Measurements from ENCODE around the gene MRPL33.

Gene MRPL33

DNA sequence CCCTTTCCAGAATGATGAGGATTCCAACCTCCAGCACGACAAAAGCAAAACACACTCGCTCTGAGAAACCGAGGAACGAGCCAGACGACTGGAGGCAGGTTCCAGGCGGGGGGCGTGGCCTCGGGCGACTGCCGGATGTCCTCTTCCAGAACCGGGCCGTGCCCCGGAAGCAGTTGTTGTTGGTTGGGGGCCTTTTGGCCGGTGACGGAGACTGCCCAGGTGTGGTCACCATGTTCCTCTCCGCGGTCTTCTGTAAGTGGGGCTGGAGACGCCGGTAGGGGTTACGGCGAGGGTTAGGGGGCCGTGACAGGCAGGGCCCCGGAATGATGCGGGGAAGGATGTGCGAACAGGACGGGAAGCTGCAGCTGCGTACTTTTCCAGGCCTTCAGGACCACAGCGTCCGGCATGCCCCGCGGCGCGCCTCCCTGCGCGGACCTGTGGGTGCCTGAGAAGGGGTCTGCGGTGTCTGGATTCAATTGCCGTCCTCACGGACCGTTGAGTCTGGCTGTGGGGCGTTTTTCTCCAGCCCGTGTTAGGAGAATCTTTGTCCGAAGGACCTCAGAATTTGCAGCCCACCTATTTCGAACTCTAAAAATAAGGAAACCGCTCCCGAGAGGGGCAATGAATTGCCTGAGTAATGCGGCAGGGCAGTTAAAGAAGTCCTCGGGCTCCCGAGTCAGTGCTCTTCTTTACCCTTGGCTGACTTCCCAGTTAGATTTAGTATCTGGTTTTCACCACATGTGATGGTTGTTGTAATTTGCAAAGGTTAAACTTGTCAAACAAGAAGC lies at the start of gene MRPL33:
TSS of gene MRPL33 (plus strand) at position 172 of the 788 bp plus-strand sequence. CDS start at position 231, 59 bp downstream.
- POLR2A ChIA-PET, result no interaction called here
- TF ChIP-seq, protein P1, sequence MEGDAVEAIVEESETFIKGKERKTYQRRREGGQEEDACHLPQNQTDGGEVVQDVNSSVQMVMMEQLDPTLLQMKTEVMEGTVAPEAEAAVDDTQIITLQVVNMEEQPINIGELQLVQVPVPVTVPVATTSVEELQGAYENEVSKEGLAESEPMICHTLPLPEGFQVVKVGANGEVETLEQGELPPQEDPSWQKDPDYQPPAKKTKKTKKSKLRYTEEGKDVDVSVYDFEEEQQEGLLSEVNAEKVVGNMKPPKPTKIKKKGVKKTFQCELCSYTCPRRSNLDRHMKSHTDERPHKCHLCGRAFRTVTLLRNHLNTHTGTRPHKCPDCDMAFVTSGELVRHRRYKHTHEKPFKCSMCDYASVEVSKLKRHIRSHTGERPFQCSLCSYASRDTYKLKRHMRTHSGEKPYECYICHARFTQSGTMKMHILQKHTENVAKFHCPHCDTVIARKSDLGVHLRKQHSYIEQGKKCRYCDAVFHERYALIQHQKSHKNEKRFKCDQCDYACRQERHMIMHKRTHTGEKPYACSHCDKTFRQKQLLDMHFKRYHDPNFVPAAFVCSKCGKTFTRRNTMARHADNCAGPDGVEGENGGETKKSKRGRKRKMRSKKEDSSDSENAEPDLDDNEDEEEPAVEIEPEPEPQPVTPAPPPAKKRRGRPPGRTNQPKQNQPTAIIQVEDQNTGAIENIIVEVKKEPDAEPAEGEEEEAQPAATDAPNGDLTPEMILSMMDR (IDR thresholded peaks at IDR 0.05; ENCODE audit: control extremely low read depth, extremely low read depth, low read depth, missing control alignments), result no peak
- DNase-seq (ENCODE audit: extremely low spot score), result peak; percentile 97
- CTCF ChIA-PET, result no interaction called here

DNA sequence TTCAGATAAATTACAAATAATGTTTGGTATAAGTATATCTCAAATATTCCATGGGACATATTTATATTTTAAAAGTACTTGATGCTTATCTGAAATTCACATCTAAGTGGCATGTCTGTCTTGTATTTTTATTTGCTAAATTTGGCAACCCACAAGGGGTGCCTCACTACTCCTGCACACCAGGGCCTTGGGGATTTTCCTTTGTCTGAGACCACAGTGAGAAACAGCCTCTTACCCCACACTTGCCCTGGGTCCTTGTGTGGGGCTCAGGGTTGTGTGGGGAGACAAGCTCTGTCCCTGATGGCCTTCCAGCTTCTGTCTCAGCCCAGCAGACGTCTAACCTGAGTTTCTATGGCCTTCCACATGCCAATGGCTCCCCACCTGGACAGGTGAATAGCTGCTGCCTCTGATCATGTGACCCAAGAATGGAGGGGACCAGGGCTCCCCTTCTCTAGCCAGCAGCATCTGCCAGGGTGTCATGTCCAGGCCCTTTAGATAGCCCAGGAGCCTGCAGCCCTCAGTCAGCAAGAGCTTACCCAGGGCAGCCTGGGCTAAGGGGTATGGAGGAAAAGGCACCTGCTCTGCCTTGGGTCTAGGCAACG lies 49.5 kb upstream of the MRPL33 start:
- no peak for DNase-seq (ENCODE audit: extremely low spot score)
- TF ChIP-seq, protein P1 (IDR thresholded peaks at IDR 0.05; ENCODE audit: control extremely low read depth, extremely low read depth, low read depth, missing control alignments), result no peak
- POLR2A ChIA-PET, result no interaction called here
- CTCF ChIA-PET, result interaction anchor here (1.0 to 3.1 kb wide), 10 partner anchors 9 to 732 kb away, joined by 3 to 33 read pairs (median 4); partner anchors contain the start of gene FOSL2

DNA sequence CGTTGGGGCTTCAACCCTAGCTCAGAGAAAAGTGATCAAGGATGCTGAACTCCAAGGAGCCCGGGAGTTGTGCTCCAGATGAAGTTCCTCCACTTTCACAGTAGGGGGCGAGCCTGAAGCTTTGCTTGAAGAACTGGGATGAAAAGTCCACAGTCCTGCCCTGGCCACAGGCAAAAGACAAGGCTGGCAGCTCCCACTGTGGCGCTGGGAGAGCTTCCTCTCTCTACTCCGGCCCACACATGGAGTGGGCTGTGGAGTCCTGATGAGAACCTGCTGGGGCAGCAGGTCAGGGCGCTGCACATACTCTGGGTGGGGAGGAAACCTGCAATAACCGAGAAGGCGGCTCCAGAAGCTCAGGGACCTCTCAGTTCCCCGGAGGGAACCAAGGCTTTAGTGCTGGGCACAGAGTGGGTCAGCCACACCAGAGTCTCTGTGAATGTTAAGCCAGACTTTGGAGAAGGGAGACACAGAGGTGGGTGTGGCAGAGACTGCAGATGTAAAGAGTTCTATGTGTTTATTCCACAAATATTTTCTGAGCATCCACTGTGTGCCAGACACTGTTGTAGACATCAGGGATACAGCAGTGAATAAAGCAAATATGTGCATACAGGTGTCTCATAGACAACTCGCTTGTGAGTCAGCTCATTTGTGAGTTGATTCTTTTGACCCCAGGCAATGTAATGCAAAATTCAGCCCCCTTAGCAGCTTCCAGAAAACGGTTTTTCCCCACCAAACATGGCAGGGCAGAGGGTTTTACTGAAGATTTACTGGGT lies 48.0 kb upstream of the MRPL33 start:
- POLR2A ChIA-PET, result no interaction called here
- peak; percentile 56 for DNase-seq (ENCODE audit: extremely low spot score)
- CTCF ChIA-PET, result interaction anchor here (0.7 to 3.1 kb wide), 21 partner anchors 8 to 730 kb away, joined by 3 to 33 read pairs (median 4); partner anchors contain the start of gene FOSL2
- TF ChIP-seq, protein P1 (IDR thresholded peaks at IDR 0.05; ENCODE audit: control extremely low read depth, extremely low read depth, low read depth, missing control alignments), result peak; percentile 53

DNA sequence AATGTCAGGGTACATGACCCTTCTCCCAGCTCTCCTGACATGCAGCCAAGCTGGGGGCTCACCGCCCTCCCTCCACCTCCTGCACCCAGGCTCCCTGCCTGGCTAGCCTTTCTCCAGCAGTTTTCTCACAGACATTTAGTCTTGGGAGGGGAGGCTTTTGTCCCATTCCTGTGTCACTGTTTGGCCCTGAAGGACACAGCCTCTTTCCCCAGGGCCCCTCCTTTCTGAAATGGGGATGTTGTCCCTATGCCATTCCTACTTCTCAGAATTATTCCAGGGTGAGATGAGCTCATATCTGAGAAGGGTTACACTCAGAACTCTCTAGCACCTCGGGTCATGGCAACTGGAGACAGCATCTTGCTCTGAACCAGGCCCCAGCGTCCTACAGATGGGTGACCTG lies 47.3 kb upstream of the MRPL33 start:
- ChIA-PET CTCF (interaction anchor here (1.0 to 3.1 kb wide), 11 partner anchors 8 to 711 kb away, joined by 3 to 33 read pairs (median 10); no protein-coding TSS in a partner anchor), POLR2A (no interaction called here)
- TF ChIP-seq, protein P1 (IDR thresholded peaks at IDR 0.05; ENCODE audit: control extremely low read depth, extremely low read depth, low read depth, missing control alignments), result no peak
- DNase-seq (ENCODE audit: extremely low spot score), result no peak

DNA sequence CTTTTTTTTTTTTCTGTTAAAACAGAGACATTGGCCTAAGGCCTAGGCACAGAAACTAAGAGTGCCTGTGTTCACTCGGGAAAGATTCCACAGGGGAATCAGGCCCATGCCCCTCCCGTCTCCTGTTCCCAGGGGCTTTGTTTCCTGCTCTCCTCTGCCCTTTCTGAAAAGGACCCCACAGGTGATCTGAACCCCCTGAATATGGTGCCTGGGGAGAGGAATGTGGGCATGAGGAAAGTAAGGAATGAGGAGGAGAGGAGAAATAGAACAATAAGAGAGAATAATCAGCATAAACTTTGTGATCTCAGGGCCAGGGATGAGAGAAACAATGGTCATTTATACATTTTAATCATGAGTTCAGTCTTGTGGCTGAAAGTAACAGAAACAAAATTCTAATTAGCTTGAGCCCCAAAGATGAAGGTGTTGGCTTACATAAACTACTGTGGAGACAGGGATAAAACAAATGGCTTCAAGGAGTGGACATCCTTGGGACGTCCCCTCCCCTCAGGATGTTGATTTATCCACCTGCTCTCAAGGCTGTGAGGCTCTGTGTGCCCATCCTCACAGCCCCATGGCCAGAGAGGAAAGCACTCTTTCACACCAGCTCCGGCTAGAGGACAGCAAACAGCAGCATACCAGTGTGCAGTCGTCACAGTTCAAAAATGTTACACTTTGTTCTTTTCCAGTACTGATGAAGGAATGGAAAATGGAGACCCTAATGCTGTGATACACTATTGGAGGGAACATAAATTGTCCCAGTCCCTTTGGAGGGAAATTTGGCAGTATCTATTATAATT lies 46.4 kb upstream of the MRPL33 start:
- CTCF ChIA-PET, result interaction anchor here (0.9 to 3.1 kb wide), 8 partner anchors 8 to 607 kb away, joined by 3 to 33 read pairs (median 7); no protein-coding TSS in a partner anchor
- POLR2A ChIA-PET, result no interaction called here
- TF ChIP-seq, protein P1 (IDR thresholded peaks at IDR 0.05; ENCODE audit: control extremely low read depth, extremely low read depth, low read depth, missing control alignments), result no peak
- DNase-seq (ENCODE audit: extremely low spot score), result no peak
